ENCODE measurements around the gene GRIP1.

GRIP1 gene

GRCh38 chr12:66594688-66595087 is 84.2 kb downstream of the GRIP1 start:
- DNase-seq: peak; percentile 36

GRCh38 chr12:66590275-66590985 is 88.4 kb downstream of the GRIP1 start:
- DNase-seq: no peak

- no peak for DNase-seq
Observed at GRCh38 chr12:66589095-66589494, 89.8 kb downstream of the GRIP1 start.

- peak; percentile 86 for DNase-seq
Observed at GRCh38 chr12:66587912-66588311, 91.0 kb downstream of the GRIP1 start.

- peak; percentile 41 for DNase-seq
Observed at GRCh38 chr12:66584673-66585072, 94.2 kb downstream of the GRIP1 start.

- no peak for DNase-seq
Observed at GRCh38 chr12:66573605-66574004, 105.3 kb downstream of the GRIP1 start.

GRCh38 chr12:66572845-66573244 is 106.0 kb downstream of the GRIP1 start:
- no peak for DNase-seq

- no peak for DNase-seq
Observed at GRCh38 chr12:66571361-66571915, 107.4 kb downstream of the GRIP1 start.

GRCh38 chr12:66563220-66563619 is 115.7 kb downstream of the GRIP1 start:
- no peak for DNase-seq

GRCh38 chr12:66555113-66555512 is 123.8 kb downstream of the GRIP1 start:
- DNase-seq: peak; percentile 38

GRCh38 chr12:66552716-66553115 is 126.2 kb downstream of the GRIP1 start:
- DNase-seq: peak; percentile 31

- no peak for DNase-seq
Observed at GRCh38 chr12:66550626-66551025, 128.2 kb downstream of the GRIP1 start.

- DNase-seq: no peak
Observed at GRCh38 chr12:66549050-66549389, 129.9 kb downstream of the GRIP1 start.

GRCh38 chr12:66548338-66549049 is 130.4 kb downstream of the GRIP1 start:
- DNase-seq: no peak

- DNase-seq: no peak
Observed at GRCh38 chr12:66541426-66541825, 137.4 kb downstream of the GRIP1 start.

- DNase-seq: no peak
Observed at GRCh38 chr12:66539431-66539830, 139.4 kb downstream of the GRIP1 start.

- DNase-seq: no peak
Observed at GRCh38 chr12:66538970-66539369, 139.9 kb downstream of the GRIP1 start.

GRCh38 chr12:66537876-66538275 is 141.0 kb downstream of the GRIP1 start:
- DNase-seq: no peak

GRCh38 chr12:66533767-66534166 is 145.1 kb downstream of the GRIP1 start:
- no peak for DNase-seq

- DNase-seq: no peak
Observed at GRCh38 chr12:66531766-66532165, 147.1 kb downstream of the GRIP1 start.

- DNase-seq: no peak
Observed at GRCh38 chr12:66529934-66530333, 148.9 kb downstream of the GRIP1 start.

GRCh38 chr12:66516561-66516960 is 162.3 kb downstream of the GRIP1 start:
- no peak for DNase-seq

GRCh38 chr12:66516133-66516532 is 162.7 kb downstream of the GRIP1 start:
- DNase-seq: peak; percentile 61

GRCh38 chr12:66514581-66514980 is 164.3 kb downstream of the GRIP1 start:
- DNase-seq: peak; percentile 76
